Uterus (tissue), 2 donors: ENCODE measurements around the gene GPR37L1.

Source experiments
- CTCF ChIP-seq, 4 experiments: fragments of 200-600 bp in 2 of 4; fragments of 450-650 bp in 2 of 4; sonication (generic) in 2 of 4; IDR thresholded peaks; one replicate each; pipeline ENCODE4 v1.5.1; 2016 to 2019; ENCODE audit warnings: antibody characterized with exemption in 4 of 4, mild to moderate bottlenecking in 2 of 4, moderate library complexity in 1 of 4
- POLR2A ChIP-seq, 2 donors: fragments of 450-650 bp; IDR thresholded peaks; one replicate each; pipeline ENCODE4 v1.6.1; 2016; ENCODE audit warnings: antibody characterized with exemption in 2 of 2, mild to moderate bottlenecking in 1 of 2, moderate library complexity in 1 of 2

GRCh38 chr1:202122639-202123335 is at the start of gene GPR37L1:
- TF ChIP-seq CTCF (IDR thresholded peaks at IDR 0.05): peak in 3 of 4 experiments; percentile 30 to 54 (median 41)
- no peak for TF ChIP-seq POLR2A (IDR thresholded peaks at IDR 0.05)
